Mucosa of descending colon (tissue), 3 donors: Measurements from ENCODE around the gene C4BPA. TPM values are rescaled to one million over a fixed set of nuclear protein-coding genes. Genes with fewer than 3 reads are reported as not detected.

Source experiments
- ATAC-seq: fragments of 200-7000 bp; cut with Tn5 transposase; one replicate; pipeline ENCODE4 v1.9.1; 2020; ENCODE audit warnings: mild to moderate bottlenecking, moderate library complexity
- DNase-seq, 3 donors: peaks; one replicate each; pipeline ENCODE4 v3.0.0-alpha.2; 2020
- H3K36me3 ChIP-seq: fragments of 200-600 bp; one replicate; pipeline ENCODE4 v1.8.0; 2021; ENCODE audit warnings: low read depth, mild to moderate bottlenecking
- H3K4me1 ChIP-seq: fragments of 200-600 bp; one replicate; pipeline ENCODE4 v1.8.0; 2021; ENCODE audit warnings: low read depth, mild to moderate bottlenecking
- H3K4me3 ChIP-seq: fragments of 200-600 bp; one replicate; pipeline ENCODE4 v1.8.0; 2021; ENCODE audit warnings: mild to moderate bottlenecking
- H3K9me3 ChIP-seq: fragments of 200-600 bp; one replicate; pipeline ENCODE4 v1.8.0; 2021; ENCODE audit warnings: mild to moderate bottlenecking
- intact Hi-C, 2 donors: fragments of 100-400 bp; cut with DNase I in 1 of 2; cut with micrococcal nuclease in 1 of 2; formaldehyde crosslinking; loops; one replicate each; pipeline versions ENCODE4 v1.11.0 to v1.11.1; 2022; cut with DNase I, micrococcal nuclease
- total RNA-seq, 3 donors: library from RNA; stranded (reverse); fragmentation: NEBNext Ultra II Directional in 2 of 3; extraction: Animal tissue kit (Norgen Biotek cat#: 25700) in 2 of 3; gene quantifications; one replicate each; pipeline versions ENCODE4 v1.2.1 to v1.2.4, GENCODE V29; 2021 to 2023
- TF ChIP-seq, protein P1 (sequence below): fragments of 200-600 bp; IDR thresholded peaks from one replicate; pipeline ENCODE4 v1.8.0; 2022; ENCODE audit warnings: antibody characterized with exemption, mild to moderate bottlenecking
- donor health status: DM: no; HTN: no; CAD: no; lungs with moderate emphysema.
- donor health status: DM: no; HTN: no; CAD: no.
- donor health status: DM: no; HTN: yes; CAD: no.

C4BPA gene
- total RNA-seq, 3 donors from 2014 or later: 1.5 to 5.9 (median 1.9) TPM

DNA sequence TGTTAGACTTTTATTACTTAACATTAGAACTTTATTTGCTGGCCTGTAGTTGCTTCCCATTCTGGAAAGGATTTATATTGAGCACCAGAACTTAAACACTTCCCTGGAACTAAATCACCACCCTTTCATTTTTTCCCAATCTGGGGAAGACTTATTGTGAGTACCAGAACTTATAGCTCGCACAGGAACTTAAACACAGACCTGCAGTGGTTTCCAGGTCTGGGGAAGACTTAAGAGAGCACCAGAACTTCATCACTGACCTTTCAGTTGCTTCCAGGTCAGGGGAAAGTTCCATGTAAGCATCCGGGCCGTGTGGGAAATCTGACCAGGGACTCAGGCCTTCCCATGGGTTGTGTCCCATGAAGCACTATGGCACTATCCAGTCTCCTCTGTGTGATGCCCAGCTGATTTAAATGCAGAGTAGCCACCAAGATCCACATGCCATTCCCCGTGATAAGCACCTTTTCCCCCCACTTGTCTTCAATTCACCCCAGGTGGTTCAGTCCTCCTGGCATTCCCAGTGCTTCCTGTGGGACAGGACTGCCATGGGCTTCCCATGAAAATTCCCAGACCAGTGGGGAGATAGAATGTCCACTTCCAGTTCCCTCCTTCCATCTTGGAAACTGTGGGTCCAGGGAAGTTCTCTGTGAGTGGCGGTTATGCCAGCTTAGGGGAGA lies 48.9 kb downstream of the C4BPA start:
- no peak for DNase-seq
- Histone ChIP-seq H3K4me3 (no peak overlapping the region), H3K9me3 (peaks cover 6% of the 10 kb centered on the region), H3K4me1 (no peaks in the 10 kb centered on the region), H3K36me3 (no peaks in the 10 kb centered on the region)
- TF ChIP-seq, protein P1, sequence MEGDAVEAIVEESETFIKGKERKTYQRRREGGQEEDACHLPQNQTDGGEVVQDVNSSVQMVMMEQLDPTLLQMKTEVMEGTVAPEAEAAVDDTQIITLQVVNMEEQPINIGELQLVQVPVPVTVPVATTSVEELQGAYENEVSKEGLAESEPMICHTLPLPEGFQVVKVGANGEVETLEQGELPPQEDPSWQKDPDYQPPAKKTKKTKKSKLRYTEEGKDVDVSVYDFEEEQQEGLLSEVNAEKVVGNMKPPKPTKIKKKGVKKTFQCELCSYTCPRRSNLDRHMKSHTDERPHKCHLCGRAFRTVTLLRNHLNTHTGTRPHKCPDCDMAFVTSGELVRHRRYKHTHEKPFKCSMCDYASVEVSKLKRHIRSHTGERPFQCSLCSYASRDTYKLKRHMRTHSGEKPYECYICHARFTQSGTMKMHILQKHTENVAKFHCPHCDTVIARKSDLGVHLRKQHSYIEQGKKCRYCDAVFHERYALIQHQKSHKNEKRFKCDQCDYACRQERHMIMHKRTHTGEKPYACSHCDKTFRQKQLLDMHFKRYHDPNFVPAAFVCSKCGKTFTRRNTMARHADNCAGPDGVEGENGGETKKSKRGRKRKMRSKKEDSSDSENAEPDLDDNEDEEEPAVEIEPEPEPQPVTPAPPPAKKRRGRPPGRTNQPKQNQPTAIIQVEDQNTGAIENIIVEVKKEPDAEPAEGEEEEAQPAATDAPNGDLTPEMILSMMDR: no peak
- intact Hi-C loops: no loop called here
- no peak for ATAC-seq

DNA sequence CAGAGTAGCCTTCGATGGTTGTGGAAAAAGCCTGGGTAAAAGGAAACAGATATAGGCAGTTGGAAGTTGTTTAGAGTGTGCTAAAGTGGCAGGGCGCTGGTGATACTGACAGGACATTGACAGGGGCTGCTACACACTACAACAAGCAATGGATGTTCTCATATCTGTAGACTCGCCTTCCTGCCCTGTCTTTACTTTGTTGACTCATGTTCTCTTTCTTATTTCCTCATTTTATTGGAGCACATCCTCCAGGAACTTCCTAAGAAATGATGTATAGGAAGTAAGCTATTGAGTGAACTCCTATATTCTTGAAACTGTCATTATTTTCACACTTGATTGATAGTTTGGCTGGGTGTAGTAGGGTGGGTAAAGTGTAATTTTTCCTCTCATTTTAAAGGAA lies 51.0 kb downstream of the C4BPA start:
- ATAC-seq (peak; percentile 23), DNase-seq (no peak)
- Histone ChIP-seq H3K4me1 (no peaks in the 10 kb centered on the region), H3K9me3 (peaks cover 6% of the 10 kb centered on the region), H3K4me3 (no peak overlapping the region), H3K36me3 (no peaks in the 10 kb centered on the region)
- intact Hi-C loops: no loop called here
- TF ChIP-seq, protein P1: no peak

DNA sequence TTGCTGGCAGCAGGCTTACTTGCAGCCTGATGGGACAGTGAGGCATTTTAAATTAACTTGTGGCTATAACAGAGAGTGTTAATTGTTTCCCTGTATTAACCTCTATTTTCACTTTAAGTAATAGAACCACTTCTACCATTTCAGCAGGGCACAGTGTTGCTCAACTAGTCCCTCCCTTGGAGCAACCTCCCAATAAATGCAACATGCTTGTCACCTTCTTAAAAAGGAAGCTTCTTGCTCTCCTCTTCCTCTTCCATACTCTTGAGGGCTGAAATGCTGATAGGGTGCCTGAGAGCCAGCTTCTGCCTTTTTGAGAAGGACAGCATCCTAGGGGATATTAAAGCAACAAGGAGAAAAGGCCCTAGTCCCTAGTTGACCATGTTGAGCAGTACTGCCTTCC lies 52.1 kb downstream of the C4BPA start:
- Histone ChIP-seq H3K4me3 (no peak overlapping the region), H3K4me1 (no peaks in the 10 kb centered on the region), H3K36me3 (no peaks in the 10 kb centered on the region), H3K9me3 (peaks cover 6% of the 10 kb centered on the region)
- no peak for DNase-seq
- TF ChIP-seq, protein P1: no peak
- intact Hi-C loops: no loop called here
- ATAC-seq: no peak

DNA sequence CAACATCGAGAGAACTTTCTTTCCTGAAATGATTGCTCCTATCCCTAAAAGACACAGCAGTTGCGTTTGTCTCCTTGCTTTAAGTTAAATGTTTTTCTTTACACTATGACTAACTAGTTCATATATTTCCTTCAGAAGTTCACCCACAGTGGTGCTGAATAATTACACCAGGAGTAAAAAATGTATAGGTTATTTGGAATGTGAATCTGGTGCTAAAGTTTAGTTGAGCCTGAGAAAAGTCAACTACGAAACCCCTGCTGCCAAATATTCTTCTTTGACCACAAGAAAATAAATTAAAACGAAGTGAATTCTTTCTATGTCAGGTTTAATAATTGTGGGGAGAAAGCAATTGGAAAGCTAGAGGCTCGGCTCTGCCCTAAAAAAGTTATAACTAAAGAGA lies 52.8 kb downstream of the C4BPA start:
- Histone ChIP-seq H3K9me3 (peaks cover 5% of the 10 kb centered on the region), H3K4me1 (no peaks in the 10 kb centered on the region), H3K4me3 (no peak overlapping the region), H3K36me3 (no peaks in the 10 kb centered on the region)
- intact Hi-C loops: no loop called here
- DNase-seq: no peak
- no peak for ATAC-seq
- TF ChIP-seq, protein P1: no peak

DNA sequence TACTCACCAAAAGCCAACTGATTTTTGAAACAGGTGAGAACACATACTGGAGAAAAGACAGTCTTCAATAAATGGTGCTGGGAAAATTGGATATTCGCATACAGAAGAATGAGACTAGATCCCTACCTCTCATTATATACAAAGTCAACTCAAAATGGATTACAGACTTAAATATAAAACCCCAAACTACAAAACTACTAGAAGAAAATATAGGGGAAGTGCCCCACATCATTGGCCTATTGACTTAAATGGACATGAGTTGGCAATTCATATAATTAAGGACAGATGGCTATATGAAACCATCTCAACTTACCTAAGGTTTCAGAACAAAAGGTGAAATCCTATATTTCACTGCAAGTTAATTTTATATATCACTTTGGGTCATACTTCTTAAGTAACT lies 60.1 kb downstream of the C4BPA start:
- intact Hi-C loops: no loop called here
- H3K36me3 ChIP-seq: no peaks in the 10 kb centered on the region
- ATAC-seq (no peak), DNase-seq (no peak)
- no peaks in the 10 kb centered on the region for H3K9me3 ChIP-seq
- TF ChIP-seq, protein P1: no peak
- H3K4me3 ChIP-seq: no peak overlapping the region
- H3K4me1 ChIP-seq: no peaks in the 10 kb centered on the region

DNA sequence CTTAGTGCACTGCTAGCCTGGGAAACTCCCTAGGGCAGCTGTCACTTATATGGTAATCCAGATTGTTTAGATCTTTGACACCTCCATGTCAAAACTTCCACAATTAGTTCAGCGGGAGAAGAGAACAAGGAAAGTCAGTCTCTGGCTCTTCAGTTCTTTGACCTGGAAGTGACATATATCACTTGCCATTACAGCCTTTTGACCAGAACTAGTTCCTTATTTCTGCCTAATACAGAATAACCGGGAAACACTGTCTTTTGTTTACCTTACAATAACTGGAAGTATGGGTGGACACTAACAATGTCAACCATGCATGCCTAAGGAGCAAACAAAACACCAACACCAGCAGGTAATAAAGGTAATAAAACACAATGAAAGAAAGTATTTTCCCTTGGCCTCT lies 68.3 kb downstream of the C4BPA start:
- TF ChIP-seq, protein P1: no peak
- intact Hi-C loops: no loop called here
- H3K4me1 ChIP-seq: peaks cover 7% of the 10 kb centered on the region
- DNase-seq: peak in 1 of 3 donors; percentile 15
- peak; percentile 92 for ATAC-seq
- H3K4me3 ChIP-seq: no peak overlapping the region
- H3K9me3 ChIP-seq: no peaks in the 10 kb centered on the region
- H3K36me3 ChIP-seq: no peaks in the 10 kb centered on the region
